Vagina (tissue), 2 donors: ENCODE measurements around the gene C16orf86. TPM values are rescaled to one million over a fixed set of nuclear protein-coding genes. Genes with fewer than 3 reads are reported as not detected.

Source experiments
- DNase-seq, 2 donors: peaks; one replicate each; pipeline ENCODE4 v3.0.0-alpha.2; 2017; ENCODE audit errors: extremely low spot score in 2 of 2
- H3K27ac ChIP-seq: fragments of 200-600 bp; sonication (generic); one replicate; pipeline ENCODE4 v1.5.1; 2019
- H3K27me3 ChIP-seq: fragments of 200-600 bp; sonication (generic); one replicate; pipeline ENCODE4 v1.5.1; 2019
- H3K36me3 ChIP-seq, 2 donors: fragments of 200-600 bp; sonication (generic); one replicate each; pipeline ENCODE4 v1.5.1; 2017 to 2019
- H3K4me1 ChIP-seq: fragments of 200-600 bp; sonication (generic); one replicate; pipeline ENCODE4 v1.5.1; 2019
- H3K4me3 ChIP-seq, 2 donors: fragments of 200-600 bp; sonication (generic); 1 replicate in 1 of 2; 2 replicates in 1 of 2; pipeline ENCODE4 v1.5.1; 2016 to 2019
- H3K9me3 ChIP-seq: fragments of 200-600 bp; sonication (generic); one replicate; pipeline ENCODE4 v1.5.1; 2019
- POLR2A ChIP-seq, 2 donors: fragments of 450-650 bp; IDR thresholded peaks; one replicate each; pipeline ENCODE4 v1.6.1; 2017; ENCODE audit warnings: antibody characterized with exemption in 2 of 2, mild to moderate bottlenecking in 2 of 2, moderate library complexity in 2 of 2
- POLR2AphosphoS5 ChIP-seq, 2 donors: sonication (generic); formaldehyde crosslinking; IDR thresholded peaks; one replicate each; pipeline ENCODE4 v1.9.0; 2017; ENCODE audit warnings: antibody characterized with exemption in 2 of 2, mild to moderate bottlenecking in 2 of 2, low read depth in 1 of 2; ENCODE audit not compliant: insufficient read depth in 1 of 2
- intact Hi-C: fragments of 100-400 bp; cut with DNase I; formaldehyde crosslinking; loops from one replicate; pipeline ENCODE4 v1.15.1; 2023
- total RNA-seq: library from RNA; depleted of rRNA; stranded (reverse); fragments of >200 nt; gene quantifications from one replicate; pipeline ENCODE4 v1.2.3, GENCODE V29; 2016
- TF ChIP-seq, protein P1 (sequence below), 3 experiments: fragments of 450-650 bp in 2 of 3; fragments of 200-600 bp in 1 of 3; sonication (generic) in 1 of 3; IDR thresholded peaks; one replicate each; pipeline ENCODE4 v1.5.1; 2017 to 2019; ENCODE audit warnings: antibody characterized with exemption in 3 of 3, mild to moderate bottlenecking in 2 of 3, moderate library complexity in 2 of 3

Gene C16orf86
- total RNA-seq, 1 donor from 2014 or later = 10.3 TPM

- peaks cover 52% of the 10 kb centered on the region for H3K4me1 ChIP-seq
- intact Hi-C loops = no loop called here
- TF ChIP-seq POLR2AphosphoS5 (IDR thresholded peaks at IDR 0.05; ENCODE audit: insufficient read depth in 1 of 2, low read depth in 1 of 2) (no peak), POLR2A (IDR thresholded peaks at IDR 0.05) (no peak)
- TF ChIP-seq, protein P1, sequence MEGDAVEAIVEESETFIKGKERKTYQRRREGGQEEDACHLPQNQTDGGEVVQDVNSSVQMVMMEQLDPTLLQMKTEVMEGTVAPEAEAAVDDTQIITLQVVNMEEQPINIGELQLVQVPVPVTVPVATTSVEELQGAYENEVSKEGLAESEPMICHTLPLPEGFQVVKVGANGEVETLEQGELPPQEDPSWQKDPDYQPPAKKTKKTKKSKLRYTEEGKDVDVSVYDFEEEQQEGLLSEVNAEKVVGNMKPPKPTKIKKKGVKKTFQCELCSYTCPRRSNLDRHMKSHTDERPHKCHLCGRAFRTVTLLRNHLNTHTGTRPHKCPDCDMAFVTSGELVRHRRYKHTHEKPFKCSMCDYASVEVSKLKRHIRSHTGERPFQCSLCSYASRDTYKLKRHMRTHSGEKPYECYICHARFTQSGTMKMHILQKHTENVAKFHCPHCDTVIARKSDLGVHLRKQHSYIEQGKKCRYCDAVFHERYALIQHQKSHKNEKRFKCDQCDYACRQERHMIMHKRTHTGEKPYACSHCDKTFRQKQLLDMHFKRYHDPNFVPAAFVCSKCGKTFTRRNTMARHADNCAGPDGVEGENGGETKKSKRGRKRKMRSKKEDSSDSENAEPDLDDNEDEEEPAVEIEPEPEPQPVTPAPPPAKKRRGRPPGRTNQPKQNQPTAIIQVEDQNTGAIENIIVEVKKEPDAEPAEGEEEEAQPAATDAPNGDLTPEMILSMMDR (IDR thresholded peaks at IDR 0.05) = no peak
- H3K4me3 ChIP-seq = no peak overlapping the region
- H3K36me3 ChIP-seq = no peaks in the 10 kb centered on the region
- no peak for DNase-seq
- H3K9me3 ChIP-seq = no peaks in the 10 kb centered on the region
- H3K27ac ChIP-seq = no peak overlapping the region
- no peaks in the 10 kb centered on the region for H3K27me3 ChIP-seq
Measured at GRCh38 chr16:67664258-67664657, 2.4 kb upstream of the C16orf86 start.

- no peaks in the 10 kb centered on the region for H3K9me3 ChIP-seq
- no peak for DNase-seq
- intact Hi-C loops = no loop called here
- H3K27me3 ChIP-seq = no peaks in the 10 kb centered on the region
- TF ChIP-seq, protein P1 (IDR thresholded peaks at IDR 0.05) = no peak
- TF ChIP-seq POLR2AphosphoS5 (IDR thresholded peaks at IDR 0.05; ENCODE audit: insufficient read depth in 1 of 2, low read depth in 1 of 2) (no peak), POLR2A (IDR thresholded peaks at IDR 0.05) (no peak)
- peaks cover 46% of the 10 kb centered on the region for H3K4me1 ChIP-seq
- H3K36me3 ChIP-seq = no peaks in the 10 kb centered on the region
- no peak overlapping the region for H3K4me3 ChIP-seq
- no peak overlapping the region for H3K27ac ChIP-seq
Measured at GRCh38 chr16:67664871-67665270, 1.7 kb upstream of the C16orf86 start.

DNA sequence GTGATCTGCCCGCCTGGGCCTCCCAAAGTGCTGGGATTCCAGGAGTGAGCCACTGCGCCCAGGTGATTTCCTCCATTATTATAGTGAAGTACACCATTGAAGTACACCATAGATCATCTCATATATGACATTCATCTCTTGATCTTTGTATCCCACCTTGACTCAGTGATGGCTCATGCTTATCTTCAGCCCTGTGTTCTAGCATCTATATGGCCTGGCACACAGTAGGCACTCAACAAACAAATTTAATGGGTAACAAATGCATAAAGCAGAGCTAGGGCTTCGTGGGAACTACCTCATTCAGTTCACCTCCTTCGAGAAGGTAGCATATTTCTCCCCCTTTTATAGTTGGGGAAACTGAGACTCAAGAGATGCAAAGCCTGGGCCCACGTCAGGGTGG lies 1.0 kb upstream of the C16orf86 start:
- H3K27ac ChIP-seq = no peak overlapping the region
- peaks cover 45% of the 10 kb centered on the region for H3K4me1 ChIP-seq
- H3K36me3 ChIP-seq = no peaks in the 10 kb centered on the region
- H3K27me3 ChIP-seq = no peaks in the 10 kb centered on the region
- TF ChIP-seq POLR2A (IDR thresholded peaks at IDR 0.05) (no peak), POLR2AphosphoS5 (IDR thresholded peaks at IDR 0.05; ENCODE audit: insufficient read depth in 1 of 2, low read depth in 1 of 2) (no peak)
- TF ChIP-seq, protein P1 (IDR thresholded peaks at IDR 0.05) = no peak
- no peak for DNase-seq
- H3K4me3 ChIP-seq = peak overlapping the region; percentile 67 to 78
- H3K9me3 ChIP-seq = no peaks in the 10 kb centered on the region
- intact Hi-C loops = no loop called here

- peaks cover 43% of the 10 kb centered on the region for H3K4me1 ChIP-seq
Measured at GRCh38 chr16:67666032-67666551, 522 bp upstream of the C16orf86 start.

GRCh38 chr16:67667453-67667816 lies 821 bp downstream of the C16orf86 start:
- Histone ChIP-seq H3K4me3 (peak overlapping the region; percentile 67 to 78), H3K36me3 (no peaks in the 10 kb centered on the region), H3K27ac (peak overlapping the region; percentile 90), H3K4me1 (peaks cover 37% of the 10 kb centered on the region), H3K27me3 (no peaks in the 10 kb centered on the region), H3K9me3 (no peaks in the 10 kb centered on the region)
- TF ChIP-seq, protein P1 (IDR thresholded peaks at IDR 0.05) = no peak
- TF ChIP-seq POLR2AphosphoS5 (IDR thresholded peaks at IDR 0.05; ENCODE audit: insufficient read depth in 1 of 2, low read depth in 1 of 2) = no peak
- intact Hi-C loops = loop anchor here (2.0 kb wide), 1 partner anchor 105 kb away; the partner anchor contains the start of gene CTCF
- no peak for DNase-seq

More at GRCh38 chr16:67666032-67666551, 522 bp upstream of the C16orf86 start:
- Histone ChIP-seq H3K27me3 (no peaks in the 10 kb centered on the region), H3K36me3 (no peaks in the 10 kb centered on the region), H3K27ac (peak overlapping the region; percentile 90), H3K9me3 (no peaks in the 10 kb centered on the region), H3K4me3 (peak overlapping the region; percentile 67 to 78)
- intact Hi-C loops = loop anchor here (2.0 kb wide), 1 partner anchor 103 kb away; the partner anchor contains the start of gene CTCF
- no peak for TF ChIP-seq POLR2AphosphoS5 (IDR thresholded peaks at IDR 0.05; ENCODE audit: insufficient read depth in 1 of 2, low read depth in 1 of 2)
- no peak for TF ChIP-seq POLR2A (IDR thresholded peaks at IDR 0.05)
- TF ChIP-seq, protein P1 (IDR thresholded peaks at IDR 0.05) = no peak
- no peak for DNase-seq
